Mammary epithelial cell (primary cell): ENCODE results near the gene CMSS1.

Experiments
- CTCF ChIP-seq, 2 donors: IDR thresholded peaks in 1 of 2; conservative IDR thresholded peaks in 1 of 2; 2 replicates each; pipeline ENCODE4 v1.5.1; 2011 to 2012; ENCODE audit warnings: inconsistent platforms in 2 of 2, low read length in 2 of 2, mild to moderate bottlenecking in 2 of 2, control low read depth in 1 of 2, low read depth in 1 of 2; ENCODE audit not compliant: insufficient read depth in 1 of 2; ENCODE audit errors: extremely low read depth in 1 of 2
- EZH2 ChIP-seq: IDR thresholded peaks from 2 replicates; pipeline ENCODE4 v1.6.1; 2012; ENCODE audit warnings: low read length, inconsistent platforms, borderline replicate concordance

- TF ChIP-seq CTCF (conservative IDR thresholded peaks at IDR 0.05 in 1 of 2, IDR thresholded peaks at IDR 0.05 in 1 of 2; ENCODE audit: extremely low read depth in 1 of 2, insufficient read depth in 1 of 2, low read depth in 1 of 2, low read length in 2 of 2) (no peak), EZH2 (no peak)
Measured at GRCh38 chr3:100075196-100075595, 257.5 kb downstream of the CMSS1 start.
